ENCODE data around the gene GYPC.

The GYPC gene

GRCh38 chr2:126739141-126739540 lies 83.2 kb downstream of the GYPC start:
- DNase-seq (ENCODE audit: low spot score) = no peak

GRCh38 chr2:126744640-126745039 lies 88.7 kb downstream of the GYPC start:
- TF ChIP-seq CTCF (IDR thresholded peaks at IDR 0.05; ENCODE audit: extremely low read depth, missing control alignments) = no peak
- no peak for DNase-seq (ENCODE audit: low spot score)

More at GRCh38 chr2:126739141-126739540, 83.2 kb downstream of the GYPC start:
- no peak for TF ChIP-seq CTCF (IDR thresholded peaks at IDR 0.05; ENCODE audit: extremely low read depth, missing control alignments)
